NCI-H187 treated with DMSO at 0.1 percent for 48 hours (cell line): Measurements from ENCODE around the gene ASTN1.

ENCODE experiments used
- DNase-seq: peaks from one replicate; lab custom pipeline; 2025; lab: John Stamatoyannopoulos, UW

ASTN1 gene

GRCh38 chr1:177164380-177165068, at the start of gene ASTN1:
TSS of gene ASTN1 (minus strand) at chr1:177164712. CDS start at chr1:177164676, 36 bp downstream.
- DNase-seq = no peak

GRCh38 chr1:177211231-177211630, 46.7 kb upstream of the ASTN1 start:
- no peak for DNase-seq

DNA sequence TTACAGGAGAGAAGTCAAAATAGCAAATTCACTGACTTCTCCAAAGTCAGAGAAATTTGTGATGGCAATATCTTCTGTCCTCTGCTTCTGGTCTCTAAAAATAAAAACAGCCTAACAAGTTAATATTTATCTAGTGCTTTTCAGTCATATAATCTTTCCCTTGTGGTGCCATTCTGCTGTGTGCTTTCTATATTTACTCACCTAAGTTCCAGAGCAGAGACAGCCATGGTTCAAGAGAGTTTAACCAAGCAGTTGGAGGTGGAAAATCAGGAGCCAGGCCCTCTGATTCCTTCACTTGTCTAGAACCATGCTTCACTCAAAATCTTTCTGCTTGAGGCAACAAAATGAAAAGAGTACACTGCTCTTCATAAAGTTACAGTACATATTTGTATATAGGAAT, 45.6 kb upstream of the ASTN1 start:
- no peak for DNase-seq

GRCh38 chr1:177209357-177209756, 44.8 kb upstream of the ASTN1 start:
- DNase-seq = peak; percentile 96

DNA sequence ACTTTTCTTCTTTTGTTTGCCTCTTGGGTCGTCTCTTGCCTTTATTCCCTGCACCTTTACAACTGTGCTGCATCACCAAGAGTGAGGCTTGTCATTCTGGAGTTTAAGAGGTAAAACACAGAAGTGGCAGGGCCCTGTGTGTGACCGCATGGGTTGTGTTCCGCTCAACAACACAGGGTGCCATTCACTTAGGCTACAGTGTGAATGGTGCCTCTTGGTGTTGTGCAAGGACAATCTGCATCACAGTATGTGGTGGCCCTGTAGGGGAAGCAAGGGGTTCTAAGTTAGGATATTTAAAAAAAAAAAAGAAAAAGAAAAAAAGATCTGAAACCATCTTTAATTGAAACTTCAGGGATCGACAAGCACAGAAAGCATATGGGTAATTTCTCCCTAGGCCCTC, 44.4 kb upstream of the ASTN1 start:
- DNase-seq = no peak

DNA sequence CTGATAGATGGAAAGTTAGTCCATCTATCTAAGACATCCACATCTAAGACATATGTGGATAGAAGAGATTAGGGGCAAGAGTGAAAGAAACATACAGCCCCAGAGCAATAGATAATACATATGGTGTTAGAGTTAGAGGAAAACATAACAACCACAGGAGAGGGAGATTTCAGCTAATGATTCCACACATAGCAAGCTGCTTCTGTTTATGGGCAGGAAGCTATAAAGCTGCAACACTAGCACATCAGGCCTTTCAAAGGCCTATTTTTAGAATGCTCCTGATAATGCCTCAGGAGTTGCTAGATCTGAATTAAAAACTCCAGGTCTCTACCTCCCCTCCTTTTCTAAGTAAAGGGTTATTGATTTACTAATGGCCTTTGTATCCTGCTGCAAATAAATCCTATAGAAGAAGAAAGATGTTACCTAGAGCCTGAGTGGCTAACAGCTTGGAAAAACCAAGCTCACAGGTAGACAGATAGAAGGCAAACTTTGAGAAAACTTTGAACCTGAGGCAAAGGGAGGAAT, 42.4 kb upstream of the ASTN1 start:
- no peak for DNase-seq

DNA sequence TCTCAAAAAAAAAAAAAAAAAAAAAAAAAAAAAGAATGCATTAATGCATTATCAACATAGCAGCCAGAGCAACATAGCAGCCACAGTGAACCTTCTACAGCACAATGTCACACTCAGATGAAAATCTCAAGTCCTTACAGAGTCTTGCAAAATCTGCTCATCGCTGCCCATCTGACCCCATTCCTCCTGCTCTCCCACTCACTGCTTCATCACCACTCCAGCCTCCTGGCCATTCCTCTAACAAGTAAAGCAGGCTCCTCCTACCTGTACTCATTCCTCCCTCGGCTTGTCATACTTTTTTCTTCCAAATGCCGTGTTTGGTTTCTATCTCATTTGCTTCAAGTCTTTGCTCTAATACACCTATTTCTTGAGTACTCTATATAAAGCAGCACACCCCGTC, 35.8 kb upstream of the ASTN1 start:
- no peak for DNase-seq

DNA sequence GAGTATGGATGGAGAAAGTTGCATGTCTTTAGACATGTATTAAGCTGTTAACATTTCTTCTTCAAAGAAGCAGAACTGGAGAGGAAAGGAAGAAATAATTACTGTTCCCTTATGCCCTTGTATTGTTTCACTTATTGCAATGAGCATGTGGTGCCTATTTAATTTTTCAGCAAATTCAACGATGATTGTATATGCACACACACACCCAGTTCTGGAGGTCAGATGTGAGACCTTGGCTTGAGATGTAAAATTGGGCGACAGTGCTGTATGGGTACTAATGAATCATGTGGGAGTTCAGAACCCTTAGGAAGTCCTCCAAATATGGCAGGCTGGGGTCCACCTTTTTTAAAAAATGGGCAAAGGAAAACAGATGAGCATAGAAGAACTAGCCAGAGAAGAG, 33.7 kb upstream of the ASTN1 start:
- no peak for DNase-seq

DNA sequence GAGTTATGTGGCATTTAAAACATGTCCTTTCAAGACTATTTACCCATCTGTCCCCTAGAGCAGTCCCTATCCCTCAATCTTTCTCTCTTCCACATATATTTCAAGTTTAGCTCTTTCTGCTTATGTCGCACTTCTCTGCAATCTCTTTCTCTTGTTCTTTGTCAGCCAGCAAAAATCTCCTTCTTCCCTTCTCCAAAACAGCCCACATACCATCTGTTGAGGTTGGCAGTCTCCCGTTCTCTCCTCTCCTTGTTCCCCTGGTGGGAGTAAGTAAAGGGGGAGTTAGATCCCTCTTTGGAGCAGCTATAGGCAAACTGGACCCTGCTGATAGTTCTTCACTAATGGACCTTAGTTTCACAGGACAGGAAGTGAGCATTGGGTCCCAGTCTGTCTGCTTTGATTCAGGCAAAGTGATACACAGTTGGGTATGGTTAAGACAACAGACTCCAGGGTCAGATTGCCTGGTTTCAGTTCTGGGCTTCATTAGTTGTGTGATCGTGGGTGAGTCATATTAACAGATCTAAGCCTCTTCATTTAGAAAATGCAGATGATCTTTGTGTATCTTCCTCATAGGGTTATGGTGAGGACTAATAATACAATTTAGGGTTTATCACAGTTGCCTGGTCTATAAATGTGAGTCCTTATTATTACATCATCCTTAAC, 25.9 kb upstream of the ASTN1 start:
- no peak for DNase-seq

DNA sequence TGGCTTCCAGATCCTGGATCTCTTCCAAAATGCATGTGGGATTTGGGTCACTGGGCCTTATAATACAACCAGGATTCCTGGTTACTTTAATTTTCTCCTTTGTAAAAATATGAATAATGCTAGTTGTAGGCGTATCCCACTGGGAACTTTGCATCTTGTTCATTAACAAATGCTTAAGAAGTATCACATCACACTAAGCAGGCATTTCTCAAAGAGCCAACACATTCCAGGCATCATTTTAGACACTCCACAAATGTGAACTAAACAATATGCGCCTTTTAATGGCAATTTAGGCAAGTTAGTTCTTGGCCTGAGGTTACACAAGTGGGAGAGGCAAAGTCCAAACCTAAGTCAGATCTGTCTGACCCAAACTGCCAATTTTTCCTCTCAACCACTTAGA, 22.1 kb upstream of the ASTN1 start:
- no peak for DNase-seq

GRCh38 chr1:177185209-177185608, 20.7 kb upstream of the ASTN1 start:
- no peak for DNase-seq

DNA sequence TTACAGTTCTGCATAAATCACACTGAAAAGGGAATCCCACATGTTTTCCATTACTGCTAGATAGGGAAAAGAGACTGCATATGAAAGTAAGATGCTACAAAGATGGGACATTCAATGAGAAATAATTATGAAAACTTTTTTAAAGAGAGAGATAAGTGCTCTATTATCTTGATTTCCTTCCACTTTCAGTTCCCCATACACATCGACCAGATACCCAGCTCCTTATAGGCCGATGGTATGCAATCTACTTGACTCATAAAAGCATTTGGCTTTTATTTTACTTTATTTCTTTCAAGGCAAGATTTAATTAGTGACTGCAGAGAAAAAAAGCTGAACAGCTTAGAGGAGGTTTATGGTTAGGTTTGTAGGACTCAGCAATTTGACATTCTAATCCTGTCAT, 19.3 kb upstream of the ASTN1 start:
- DNase-seq = no peak

DNA sequence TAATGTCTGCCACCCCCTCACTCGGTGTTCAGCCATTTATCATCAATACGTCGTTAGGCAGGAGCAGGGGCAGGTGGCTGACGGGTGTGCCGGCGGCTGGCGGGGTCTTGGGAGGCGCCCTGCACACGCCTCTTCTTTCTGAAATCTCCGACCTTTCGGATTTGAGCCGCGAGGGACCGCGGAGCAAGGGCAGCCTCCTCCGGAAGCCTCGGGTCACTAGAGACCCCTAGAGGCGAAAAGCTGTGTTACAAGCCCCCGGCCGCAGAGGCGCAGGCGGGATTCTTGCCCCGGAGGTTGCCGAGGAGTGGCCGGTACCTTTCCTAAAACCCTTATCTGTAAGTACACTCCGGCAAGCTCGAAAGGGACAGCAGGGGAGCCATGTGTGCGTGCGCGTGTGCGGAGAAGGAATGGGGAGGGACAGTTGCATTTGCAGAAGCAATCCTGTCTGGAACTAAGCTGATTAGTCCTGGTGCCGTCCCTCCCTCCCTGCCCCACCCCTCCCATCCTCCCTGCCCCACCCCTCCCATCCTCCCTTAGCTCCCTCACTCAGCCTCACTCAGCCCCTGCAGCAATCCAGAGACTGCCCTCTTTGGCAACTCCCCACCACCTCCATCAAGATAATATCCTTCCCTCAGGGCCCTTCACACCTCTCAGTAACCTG, 17.2 kb upstream of the ASTN1 start:
- DNase-seq = peak; percentile 71

DNA sequence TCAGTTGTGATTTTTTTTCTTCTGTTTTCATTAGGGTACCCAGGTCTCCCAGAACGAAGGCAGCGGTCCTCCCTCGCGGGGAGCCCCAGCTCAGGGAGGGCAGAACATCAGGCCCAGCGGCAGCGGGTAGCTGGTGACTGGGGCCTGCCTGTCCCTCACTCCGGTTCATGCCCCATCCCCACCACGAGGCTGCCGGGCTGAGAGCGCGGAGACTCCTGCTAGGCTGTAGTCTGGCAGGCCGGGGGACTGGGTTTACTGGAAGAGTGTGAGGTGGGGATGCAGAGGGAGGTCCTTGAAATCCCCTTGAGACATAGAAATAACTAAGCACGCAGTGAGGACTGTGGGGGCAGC, 16.7 kb upstream of the ASTN1 start:
- DNase-seq = no peak

GRCh38 chr1:177174921-177175634, 10.6 kb upstream of the ASTN1 start:
- no peak for DNase-seq

DNA sequence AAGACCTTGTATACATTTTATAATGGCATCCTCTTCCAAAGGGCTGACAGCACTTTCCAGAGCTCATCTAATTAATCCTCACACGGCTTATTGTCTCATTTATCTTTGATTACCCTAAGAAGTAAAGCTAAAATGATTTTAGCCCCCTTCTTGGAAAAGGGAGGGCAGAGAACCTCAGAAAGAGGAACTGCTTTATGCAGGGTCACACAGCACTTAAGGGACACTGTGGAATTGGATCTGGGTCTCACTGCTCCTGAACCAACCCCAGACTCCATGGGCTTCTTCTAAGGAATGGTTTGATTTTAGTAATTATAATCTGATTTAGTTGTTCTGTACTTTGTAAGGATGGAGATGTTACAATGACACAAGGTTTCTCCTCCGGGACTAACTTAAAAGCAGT, 9.5 kb upstream of the ASTN1 start:
- no peak for DNase-seq

DNA sequence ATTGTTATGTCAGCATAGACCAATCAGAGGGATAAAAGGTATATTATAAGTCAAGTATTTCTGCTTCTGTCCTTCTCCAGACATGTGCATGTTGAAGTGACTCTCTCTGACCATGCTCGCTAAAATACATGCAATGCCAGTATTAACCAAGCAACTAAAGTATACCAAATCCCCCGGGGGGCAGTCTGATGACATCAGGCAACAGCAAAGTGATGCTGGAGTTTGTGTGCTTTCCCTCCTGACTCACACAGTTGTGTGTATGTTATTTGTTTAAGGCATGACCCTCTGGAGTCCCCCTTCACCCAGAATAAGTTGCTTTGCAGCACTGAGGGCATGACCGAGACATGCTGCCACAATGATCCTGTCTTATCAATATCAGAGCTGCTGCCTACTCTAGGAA, 8.4 kb upstream of the ASTN1 start:
- no peak for DNase-seq

- no peak for DNase-seq
These were observed 7.8 kb upstream of the ASTN1 start for GRCh38 chr1:177172272-177172671.

- DNase-seq = no peak
These were observed 7.1 kb upstream of the ASTN1 start for GRCh38 chr1:177171536-177172123.

- peak; percentile 90 for DNase-seq
These were observed 6.4 kb upstream of the ASTN1 start, which contains the start of gene BRINP2 for GRCh38 chr1:177170756-177171535. TSS of gene BRINP2 (plus strand) at chr1:177170958. CDS start at chr1:177229877, 58,919 bp downstream.

DNA sequence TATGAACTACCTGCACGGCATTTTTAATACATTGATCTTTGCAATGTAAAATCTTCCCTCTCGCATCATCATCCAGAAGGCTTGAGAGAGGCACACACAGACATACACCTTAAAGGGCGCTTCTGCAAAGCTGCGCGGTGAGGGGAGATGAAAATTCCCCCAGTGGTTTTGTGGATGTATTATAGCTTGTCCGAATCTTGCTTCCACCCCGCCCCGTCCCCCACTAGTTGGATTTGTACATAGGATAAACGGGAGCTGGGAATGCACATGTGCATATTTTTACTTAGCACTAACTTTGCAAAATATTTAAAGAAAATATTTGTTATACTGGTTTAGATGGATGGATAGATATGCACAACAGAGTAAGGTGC, 542 bp upstream of the ASTN1 start:
- no peak for DNase-seq
